Measurements from ENCODE around the gene TEX52.
"Not testable (repeated sequence)": the region's sequence is repeated elsewhere in the genome, so short reads cannot be mapped to it uniquely, and the experiment has no call there.

TEX52 gene

GRCh38 chr12:2863402-2863801, 6.6 kb upstream of the TEX52 start:
- not testable (repeated sequence) for DNase-seq

- no peak for DNase-seq
These were observed 6.0 kb upstream of the TEX52 start for GRCh38 chr12:2862876-2863275.

- DNase-seq: no peak
These were observed 3.3 kb upstream of the TEX52 start for GRCh38 chr12:2860170-2860569.

- DNase-seq: no peak
These were observed 2.1 kb upstream of the TEX52 start for GRCh38 chr12:2858944-2859421.

GRCh38 chr12:2858334-2858733, 1.5 kb upstream of the TEX52 start:
- DNase-seq: no peak

- DNase-seq: no peak
These were observed 737 bp upstream of the TEX52 start for GRCh38 chr12:2857576-2857975.

- DNase-seq: no peak
These were observed 788 bp downstream of the TEX52 start for GRCh38 chr12:2856051-2856450.

- no peak for DNase-seq
These were observed 1.3 kb downstream of the TEX52 start for GRCh38 chr12:2855546-2855945.

GRCh38 chr12:2854669-2855453, 2.0 kb downstream of the TEX52 start:
- DNase-seq: no peak

GRCh38 chr12:2853626-2854025, 3.2 kb downstream of the TEX52 start:
- DNase-seq: no peak

GRCh38 chr12:2851931-2852330, 4.9 kb downstream of the TEX52 start:
- no peak for DNase-seq

GRCh38 chr12:2845280-2845679, 11.6 kb downstream of the TEX52 start:
- no peak for DNase-seq

- DNase-seq: no peak
These were observed 12.1 kb downstream of the TEX52 start for GRCh38 chr12:2844786-2845185.

- DNase-seq: no peak
These were observed 13.9 kb downstream of the TEX52 start for GRCh38 chr12:2842948-2843347.

GRCh38 chr12:2841056-2841650, 15.7 kb downstream of the TEX52 start:
- DNase-seq: no peak

GRCh38 chr12:2836574-2836973, 20.3 kb downstream of the TEX52 start:
- no peak for DNase-seq

- no peak for DNase-seq
These were observed 21.0 kb downstream of the TEX52 start for GRCh38 chr12:2835691-2836403.

- DNase-seq: no peak
These were observed 22.0 kb downstream of the TEX52 start, which contains the start of gene NRIP2 for GRCh38 chr12:2834581-2835491. Gene NRIP2, minus strand, starts transcription at chr12:2835035. Its CDS starts 52 bp downstream, at chr12:2834983.

GRCh38 chr12:2833810-2834209, 23.0 kb downstream of the TEX52 start:
- no peak for DNase-seq

GRCh38 chr12:2833327-2833726, 23.5 kb downstream of the TEX52 start:
- no peak for DNase-seq

- no peak for DNase-seq
These were observed 24.2 kb downstream of the TEX52 start for GRCh38 chr12:2832550-2833127.

- no peak for DNase-seq
These were observed 27.6 kb downstream of the TEX52 start for GRCh38 chr12:2829275-2829674.
